Testis (tissue), 3 donors: Measurements from ENCODE around the gene ANKRD33B. TPM values are rescaled to one million over a fixed set of nuclear protein-coding genes. Genes with fewer than 3 reads are reported as not detected.
A peak's percentile ranks its signal among the peaks of the same experiment; 100 is the strongest.

ENCODE experiments used
- DNase-seq: peaks from one replicate; pipeline ENCODE4 v3.0.0-alpha.2; 2019
- H3K27ac ChIP-seq, 2 donors: fragments of 200-600 bp; sonication (generic); one replicate each; pipeline ENCODE4 v1.5.1; 2019
- H3K27me3 ChIP-seq: fragments of 200-600 bp; sonication (generic); one replicate; pipeline ENCODE4 v1.5.1; 2019
- H3K36me3 ChIP-seq: fragments of 200-600 bp; sonication (generic); one replicate; pipeline ENCODE4 v1.5.1; 2017; ENCODE audit warnings: low read depth; ENCODE audit errors: missing control alignments
- H3K4me1 ChIP-seq: fragments of 200-600 bp; sonication (generic); one replicate; pipeline ENCODE4 v1.5.1; 2019
- H3K4me3 ChIP-seq, 2 donors: fragments of 200-600 bp; sonication (generic); one replicate each; pipeline ENCODE4 v1.5.1; 2017 to 2019
- H3K9me3 ChIP-seq: fragments of 200-600 bp; sonication (generic); one replicate; pipeline ENCODE4 v1.5.1; 2017
- POLR2A ChIP-seq: fragments of 450-650 bp; IDR thresholded peaks from one replicate; pipeline ENCODE4 v1.6.1; 2017; ENCODE audit warnings: antibody characterized with exemption, mild to moderate bottlenecking, moderate library complexity
- WGBS, 2 donors: methylation state at CpG; one replicate each; pipeline ENCODE4 v1.1.5; 2018; 5-methylcytosine and 5-hydroxymethylcytosine counted together
- intact Hi-C: fragments of 100-400 bp; cut with DNase I; formaldehyde crosslinking; loops from one replicate; pipeline ENCODE4 v1.15.1; 2023; ENCODE audit warnings: low total_unique reads
- polyA plus RNA-seq: library from polyadenylated mRNA; stranded (reverse); fragments of 350-450 nt; fragmentation: Illumina TruSeq; extraction: RNeasy Lipid Tissue Mini Kit (QIAGEN cat#74804); gene quantifications from one replicate; pipeline ENCODE4 v1.2.3, GENCODE V29; 2014; ENCODE audit warnings: low read depth, low replicate concordance; ENCODE audit not compliant: insufficient read depth
- total RNA-seq, 2 donors: library from RNA; depleted of rRNA; stranded (reverse); fragments of >200 nt; gene quantifications; one replicate each; pipeline ENCODE4 v1.2.3, GENCODE V29; 2016
- TF ChIP-seq, protein P1 (sequence below), 3 experiments: fragments of 450-650 bp in 2 of 3; fragments of 200-600 bp in 1 of 3; sonication (generic) in 1 of 3; IDR thresholded peaks; one replicate each; pipeline ENCODE4 v1.5.1; 2016 to 2019; ENCODE audit warnings: antibody characterized with exemption in 3 of 3, mild to moderate bottlenecking in 2 of 3, moderate library complexity in 1 of 3

The ANKRD33B gene
- total and polyA plus RNA-seq, 3 donors from 2014 or later = 3.7 to 5.8 (median 5.6) TPM

DNA sequence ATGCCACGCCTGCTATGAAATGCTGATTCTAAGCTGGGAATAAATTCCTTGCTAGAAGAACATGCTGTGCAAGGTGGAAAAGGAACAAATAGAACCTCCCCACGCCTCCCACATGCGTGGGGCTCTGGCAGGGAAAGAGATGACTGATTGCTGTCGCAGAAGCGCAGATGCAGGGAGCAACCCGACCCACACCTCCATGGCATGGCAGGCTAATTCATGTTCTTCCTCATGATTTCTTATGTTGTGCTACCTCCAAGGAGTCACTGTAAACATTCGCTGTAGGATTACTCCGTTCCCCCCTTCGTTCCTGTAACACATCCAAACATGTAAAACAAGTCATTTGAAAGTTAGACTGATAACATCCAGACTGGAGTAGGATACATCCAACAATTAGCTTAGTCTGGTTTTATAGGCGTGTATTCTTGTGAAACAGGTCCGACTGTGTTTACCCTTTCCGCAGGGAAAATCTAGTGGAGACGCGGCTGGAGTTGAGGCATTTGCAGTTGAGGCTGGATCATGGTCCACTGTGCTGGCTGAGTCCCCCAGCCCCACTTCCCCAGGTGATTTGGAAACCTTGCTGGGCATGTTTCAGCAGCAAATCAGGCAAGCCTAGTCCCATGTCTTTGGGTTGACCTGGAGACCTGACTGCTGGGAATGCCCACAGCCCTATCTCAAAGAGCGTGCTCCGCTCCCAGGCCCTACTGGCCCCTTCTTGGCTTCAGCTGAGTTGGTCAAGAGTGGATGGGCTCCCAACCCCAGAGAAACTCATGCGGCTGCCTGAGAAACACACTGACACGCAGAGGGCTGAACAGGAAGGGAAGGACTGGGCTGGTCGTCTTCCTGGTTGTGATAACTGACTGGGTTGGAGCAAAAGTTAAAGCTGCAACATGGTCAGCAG is 24.8 kb upstream of the ANKRD33B start:
- H3K9me3 ChIP-seq = no peaks in the 10 kb centered on the region
- no peaks in the 10 kb centered on the region for H3K4me1 ChIP-seq
- peak; percentile 33 for DNase-seq
- no peak overlapping the region for H3K4me3 ChIP-seq
- no peaks in the 10 kb centered on the region for H3K27me3 ChIP-seq
- no peak overlapping the region for H3K27ac ChIP-seq
- WGBS, 2 donors = 56 to 73% methylated on average over 17 to 19 of the region's 19 CpGs
- H3K36me3 ChIP-seq = no peaks in the 10 kb centered on the region
- intact Hi-C loops = no loop called here
- TF ChIP-seq, protein P1, sequence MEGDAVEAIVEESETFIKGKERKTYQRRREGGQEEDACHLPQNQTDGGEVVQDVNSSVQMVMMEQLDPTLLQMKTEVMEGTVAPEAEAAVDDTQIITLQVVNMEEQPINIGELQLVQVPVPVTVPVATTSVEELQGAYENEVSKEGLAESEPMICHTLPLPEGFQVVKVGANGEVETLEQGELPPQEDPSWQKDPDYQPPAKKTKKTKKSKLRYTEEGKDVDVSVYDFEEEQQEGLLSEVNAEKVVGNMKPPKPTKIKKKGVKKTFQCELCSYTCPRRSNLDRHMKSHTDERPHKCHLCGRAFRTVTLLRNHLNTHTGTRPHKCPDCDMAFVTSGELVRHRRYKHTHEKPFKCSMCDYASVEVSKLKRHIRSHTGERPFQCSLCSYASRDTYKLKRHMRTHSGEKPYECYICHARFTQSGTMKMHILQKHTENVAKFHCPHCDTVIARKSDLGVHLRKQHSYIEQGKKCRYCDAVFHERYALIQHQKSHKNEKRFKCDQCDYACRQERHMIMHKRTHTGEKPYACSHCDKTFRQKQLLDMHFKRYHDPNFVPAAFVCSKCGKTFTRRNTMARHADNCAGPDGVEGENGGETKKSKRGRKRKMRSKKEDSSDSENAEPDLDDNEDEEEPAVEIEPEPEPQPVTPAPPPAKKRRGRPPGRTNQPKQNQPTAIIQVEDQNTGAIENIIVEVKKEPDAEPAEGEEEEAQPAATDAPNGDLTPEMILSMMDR (IDR thresholded peaks at IDR 0.05) = no peak
- TF ChIP-seq POLR2A = no peak

DNA sequence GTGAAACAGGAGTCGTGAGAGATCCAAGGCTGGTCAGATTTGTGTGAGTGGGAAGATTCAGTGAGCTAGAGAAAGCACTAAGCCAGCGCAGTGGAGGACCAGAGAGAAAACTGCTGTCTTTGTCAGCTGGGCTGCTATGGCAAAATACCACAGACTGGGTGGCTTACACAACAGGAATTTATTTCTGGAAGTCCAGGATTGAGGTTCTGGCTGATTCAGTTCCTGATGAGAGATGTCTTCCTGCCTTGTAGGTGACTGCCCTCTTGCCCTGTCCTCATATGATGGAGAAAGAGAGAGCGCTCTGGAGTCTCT is 24.2 kb upstream of the ANKRD33B start:
- H3K27ac ChIP-seq = no peak overlapping the region
- intact Hi-C loops = no loop called here
- no peaks in the 10 kb centered on the region for H3K36me3 ChIP-seq
- H3K9me3 ChIP-seq = no peaks in the 10 kb centered on the region
- no peaks in the 10 kb centered on the region for H3K27me3 ChIP-seq
- 82 to 88% methylated on average over 3 of the region's 3 CpGs for WGBS, 2 donors
- H3K4me3 ChIP-seq = no peak overlapping the region
- TF ChIP-seq, protein P1 (IDR thresholded peaks at IDR 0.05) = no peak
- TF ChIP-seq POLR2A = no peak
- no peak for DNase-seq
- H3K4me1 ChIP-seq = no peaks in the 10 kb centered on the region

DNA sequence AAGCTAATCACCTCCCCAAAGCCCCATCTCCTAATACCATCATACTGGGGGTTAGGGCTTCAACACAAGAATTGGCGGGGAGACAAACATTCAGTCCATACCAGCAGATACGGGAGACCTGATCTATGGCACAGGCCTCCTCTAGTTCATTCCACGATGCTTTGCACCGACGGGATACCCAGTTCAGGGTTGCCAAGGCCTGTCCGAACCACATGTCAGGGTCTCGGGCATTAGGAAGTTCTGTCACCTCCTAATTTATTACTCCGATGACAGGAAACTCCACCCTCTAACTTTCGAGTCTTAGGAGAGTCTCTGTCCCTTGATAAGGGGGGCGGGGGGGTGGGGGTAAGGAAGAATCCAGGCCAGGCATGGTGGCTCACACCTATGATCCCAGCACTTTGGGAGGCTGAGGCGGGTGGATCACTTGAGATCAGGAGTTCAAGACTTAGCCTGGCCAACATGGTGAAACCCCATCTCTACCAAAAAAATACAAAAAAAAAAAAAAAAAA is 23.8 kb upstream of the ANKRD33B start:
- H3K9me3 ChIP-seq = no peaks in the 10 kb centered on the region
- no peak for DNase-seq
- no peak for TF ChIP-seq POLR2A
- TF ChIP-seq, protein P1 (IDR thresholded peaks at IDR 0.05) = no peak
- H3K36me3 ChIP-seq = no peaks in the 10 kb centered on the region
- no peak overlapping the region for H3K4me3 ChIP-seq
- H3K4me1 ChIP-seq = no peaks in the 10 kb centered on the region
- H3K27ac ChIP-seq = no peak overlapping the region
- intact Hi-C loops = no loop called here
- H3K27me3 ChIP-seq = no peaks in the 10 kb centered on the region
- 78 to 84% methylated on average over 10 to 11 of the region's 11 CpGs for WGBS, 2 donors

DNA sequence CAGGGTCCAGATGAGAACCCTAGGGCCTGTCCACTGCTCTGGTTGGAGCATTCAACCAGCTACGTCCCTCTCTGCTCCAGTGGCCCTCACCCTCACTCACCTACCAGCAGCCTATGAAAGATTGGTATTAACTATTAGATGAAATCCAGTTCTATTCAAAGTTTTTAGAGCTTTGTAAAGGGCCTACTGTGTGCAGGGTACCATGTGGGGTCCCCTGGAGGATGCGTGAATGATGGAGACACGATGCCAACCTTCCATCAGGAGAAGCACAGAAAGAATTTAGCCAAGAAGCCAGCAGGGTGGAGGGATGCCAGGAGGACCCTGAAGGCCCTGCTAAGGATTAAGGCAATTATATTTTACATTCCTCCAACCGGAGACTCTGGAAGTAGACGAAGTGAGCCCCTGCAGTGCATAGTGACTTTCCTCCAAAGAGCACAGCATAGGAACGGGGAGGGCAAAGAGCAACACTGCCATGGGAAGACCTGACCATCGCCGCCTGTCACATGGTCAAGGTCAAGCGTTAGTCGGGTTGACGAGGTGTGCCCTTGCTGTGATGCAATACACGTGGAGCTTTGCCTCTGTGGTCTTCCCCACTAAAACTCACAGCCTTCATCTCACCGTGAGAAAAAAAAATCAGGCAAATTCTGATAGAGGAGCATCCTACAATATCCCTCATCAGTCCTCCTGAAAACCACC is 22.8 kb upstream of the ANKRD33B start:
- Histone ChIP-seq H3K9me3 (no peaks in the 10 kb centered on the region), H3K4me3 (no peak overlapping the region), H3K4me1 (no peaks in the 10 kb centered on the region), H3K27ac (no peak overlapping the region), H3K36me3 (no peaks in the 10 kb centered on the region), H3K27me3 (no peaks in the 10 kb centered on the region)
- intact Hi-C loops = no loop called here
- no peak for TF ChIP-seq POLR2A
- no peak for DNase-seq
- WGBS, 2 donors = 81 to 85% methylated on average over 13 of the region's 13 CpGs

DNA sequence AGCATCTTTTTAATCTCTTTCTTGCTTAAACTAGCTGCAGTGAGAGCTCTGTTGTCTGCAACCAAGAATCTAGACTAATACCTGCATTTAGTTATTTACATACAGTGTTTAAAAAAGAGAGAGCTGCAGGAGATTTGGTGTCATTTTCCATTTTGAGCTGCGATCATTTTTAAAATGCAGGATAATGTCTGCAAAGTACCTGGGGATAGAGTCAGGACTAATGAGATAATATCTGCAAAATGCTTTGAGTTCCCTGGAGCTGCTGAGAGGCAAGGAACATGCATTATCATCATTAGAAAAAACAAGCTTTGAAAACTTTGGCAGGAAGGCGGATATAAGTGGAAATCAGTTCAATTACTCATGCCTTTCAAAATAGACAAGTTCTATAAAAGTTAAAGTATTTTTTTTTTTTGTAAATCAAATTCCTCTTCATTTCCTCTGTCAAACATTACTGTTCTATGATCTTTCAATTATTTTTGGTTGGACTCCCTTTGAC is 21.8 kb upstream of the ANKRD33B start:
- Histone ChIP-seq H3K4me3 (no peak overlapping the region), H3K27ac (no peak overlapping the region), H3K27me3 (no peaks in the 10 kb centered on the region), H3K36me3 (no peaks in the 10 kb centered on the region), H3K9me3 (no peaks in the 10 kb centered on the region), H3K4me1 (no peaks in the 10 kb centered on the region)
- no peak for DNase-seq
- intact Hi-C loops = no loop called here
- no peak for TF ChIP-seq POLR2A
- TF ChIP-seq, protein P1 (IDR thresholded peaks at IDR 0.05) = no peak
- WGBS, 2 donors = 89% methylated on average over 2 of the region's 2 CpGs
